GM19397 (cell line): Measurements from ENCODE around the gene ITGAL.
"Not testable (repeated sequence)": the region's sequence is repeated elsewhere in the genome, so short reads cannot be mapped to it uniquely, and the experiment has no call there.

ENCODE experiments used
- ATAC-seq: cut with Tn5 transposase; IDR thresholded peaks from one replicate; pipeline ENCODE4 v1.9.1; 2021; ENCODE audit warnings: mild to moderate bottlenecking, moderate library complexity; ENCODE audit not compliant: unreplicated experiment

ITGAL gene

GRCh38 chr16:30472328-30472942, at the start of gene ITGAL:
ITGAL (plus strand) TSS chr16:30472742; CDS start chr16:30472838, 96 bp downstream.
- ATAC-seq = peak; percentile 68

- no peak for ATAC-seq
Measured at GRCh38 chr16:30428055-30428454, 44.5 kb upstream of the ITGAL start.

GRCh38 chr16:30429418-30429677, 43.2 kb upstream of the ITGAL start:
- no peak for ATAC-seq

GRCh38 chr16:30429678-30430427, 42.7 kb upstream of the ITGAL start, which contains the start of gene DCTPP1:
DCTPP1 (minus strand) TSS chr16:30430030; CDS start chr16:30429980, 50 bp downstream.
- ATAC-seq = peak; percentile 96

GRCh38 chr16:30430428-30430970, 42.0 kb upstream of the ITGAL start:
- ATAC-seq = peak; percentile 20

GRCh38 chr16:30434852-30435251, 37.7 kb upstream of the ITGAL start:
- ATAC-seq = no peak

- ATAC-seq = no peak
Measured at GRCh38 chr16:30437511-30438046, 35.0 kb upstream of the ITGAL start.

- no peak for ATAC-seq
Measured at GRCh38 chr16:30438835-30439234, 33.7 kb upstream of the ITGAL start.

GRCh38 chr16:30439720-30440348, 32.7 kb upstream of the ITGAL start:
- ATAC-seq = no peak

GRCh38 chr16:30443631-30444030, 28.9 kb upstream of the ITGAL start:
- ATAC-seq = no peak

GRCh38 chr16:30444231-30445148, 28.1 kb upstream of the ITGAL start:
- no peak for ATAC-seq

GRCh38 chr16:30445149-30445407, 27.5 kb upstream of the ITGAL start:
- ATAC-seq = no peak

GRCh38 chr16:30445408-30446202, 26.9 kb upstream of the ITGAL start, which contains the start of gene SEPHS2:
SEPHS2 (minus strand) TSS chr16:30445874; CDS start chr16:30445727, 147 bp downstream.
- ATAC-seq = peak; percentile 83

- no peak for ATAC-seq
Measured at GRCh38 chr16:30446203-30446595, 26.3 kb upstream of the ITGAL start.

GRCh38 chr16:30447512-30448226, 24.9 kb upstream of the ITGAL start:
- ATAC-seq = no peak

GRCh38 chr16:30449116-30449435, 23.5 kb upstream of the ITGAL start:
- no peak for ATAC-seq

- not testable (repeated sequence) for ATAC-seq
Measured at GRCh38 chr16:30452709-30453580, 19.6 kb upstream of the ITGAL start.

GRCh38 chr16:30456302-30456701, 16.2 kb upstream of the ITGAL start:
- ATAC-seq = no peak
